Esophagus squamous epithelium (tissue), 5 donors: Measurements from ENCODE around the gene LBHD2. TPM values are rescaled to one million over a fixed set of nuclear protein-coding genes. Genes with fewer than 3 reads are reported as not detected.

Source experiments
- DNase-seq: peaks from one replicate; lab custom pipeline; 2025; lab: John Stamatoyannopoulos, UW
- H3K27ac ChIP-seq, 4 donors: fragments of 200-600 bp; sonication (generic); one replicate each; pipeline ENCODE4 v1.5.1; 2016 to 2019; ENCODE audit warnings: mild to moderate bottlenecking in 1 of 4
- H3K27me3 ChIP-seq, 4 donors: fragments of 200-600 bp; sonication (generic); 1 replicate in 3 of 4; 2 replicates in 1 of 4; pipeline versions ENCODE4 v1.5.1 to v1.6.0; 2017 to 2021; ENCODE audit warnings: antibody characterized with exemption in 1 of 4
- H3K36me3 ChIP-seq, 3 donors: fragments of 200-600 bp; sonication (generic); one replicate each; pipeline ENCODE4 v1.5.1; 2016 to 2019
- H3K4me1 ChIP-seq, 3 donors: fragments of 200-600 bp; sonication (generic); one replicate each; pipeline ENCODE4 v1.5.1; 2017 to 2019
- H3K4me3 ChIP-seq, 4 donors: fragments of 200-600 bp; sonication (generic); 1 replicate in 3 of 4; 2 replicates in 1 of 4; pipeline ENCODE4 v1.5.1; 2016 to 2019; ENCODE audit warnings: mild to moderate bottlenecking in 2 of 4, moderate library complexity in 1 of 4
- H3K9me3 ChIP-seq, 3 donors: fragments of 200-600 bp; sonication (generic); one replicate each; pipeline ENCODE4 v1.5.1; 2016 to 2019
- POLR2A ChIP-seq, 4 donors: fragments of 450-650 bp; IDR thresholded peaks; one replicate each; pipeline ENCODE4 v1.6.1; 2017; ENCODE audit warnings: antibody characterized with exemption in 4 of 4, mild to moderate bottlenecking in 4 of 4, moderate library complexity in 3 of 4
- WGBS, 2 donors: methylation state at CpG; one replicate each; pipeline ENCODE4 v1.1.5; 2018; 5-methylcytosine and 5-hydroxymethylcytosine counted together
- intact Hi-C: fragments of 100-400 bp; cut with DNase I; formaldehyde crosslinking; loops from one replicate; pipeline ENCODE4 v1.15.0; 2022
- total RNA-seq, 4 donors: library from RNA; depleted of rRNA; stranded (reverse); fragments of >200 nt; gene quantifications; one replicate each; pipeline ENCODE4 v1.1.0, GENCODE V29; 2016
- TF ChIP-seq, protein P1 (sequence below), 6 experiments: fragments of 450-650 bp in 4 of 6; fragments of 200-600 bp in 2 of 6; sonication (generic) in 2 of 6; IDR thresholded peaks; one replicate each; pipeline ENCODE4 v1.5.1; 2016 to 2019; ENCODE audit warnings: antibody characterized with exemption in 6 of 6, mild to moderate bottlenecking in 4 of 6, moderate library complexity in 4 of 6
- donor health status: DM: yes; HTN: yes; CAD: no.

LBHD2 gene
- total RNA-seq, 4 donors from 2014 or later: 1.1 TPM; not detected in 3

DNA sequence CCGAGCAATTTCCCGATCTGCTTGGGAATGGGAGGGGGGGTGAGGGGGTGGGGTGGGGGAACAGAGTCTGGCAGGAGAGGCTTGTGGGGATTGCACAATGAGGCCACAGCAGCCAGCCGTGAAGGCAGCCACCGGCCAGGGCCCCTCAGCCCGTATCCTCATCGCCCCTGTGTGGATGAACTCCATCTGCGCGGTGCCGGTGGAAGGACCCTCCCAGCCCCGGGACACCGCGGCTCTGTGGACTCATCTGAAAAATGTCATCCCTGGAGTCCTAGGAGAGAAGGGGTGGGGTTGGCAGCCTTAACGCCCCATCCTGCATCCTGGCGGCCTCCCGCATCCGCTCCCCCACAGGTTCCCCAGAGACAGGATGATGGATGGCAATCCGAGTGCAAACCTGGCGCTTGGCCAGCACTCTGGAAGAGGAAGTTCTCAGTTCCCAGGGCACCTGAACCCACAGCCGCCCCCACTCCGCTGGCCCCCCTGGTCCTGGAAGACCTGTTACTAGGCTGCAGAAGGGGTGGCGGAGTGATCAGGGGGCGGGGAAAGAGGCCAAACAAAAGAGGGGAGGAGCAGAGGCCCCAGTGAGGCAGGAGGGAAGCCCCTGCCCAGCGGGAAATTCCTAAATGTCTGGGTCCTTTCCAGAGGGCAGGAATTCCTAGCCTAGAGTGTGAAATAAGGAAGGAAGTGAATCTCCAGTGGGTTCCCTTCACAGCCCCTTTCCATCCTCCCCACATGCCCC lies 38.0 kb downstream of the LBHD2 start:
- H3K4me1 ChIP-seq: peaks cover 56 to 86% (median 75%) of the 10 kb centered on the region in 3 donors
- TF ChIP-seq, protein P1, sequence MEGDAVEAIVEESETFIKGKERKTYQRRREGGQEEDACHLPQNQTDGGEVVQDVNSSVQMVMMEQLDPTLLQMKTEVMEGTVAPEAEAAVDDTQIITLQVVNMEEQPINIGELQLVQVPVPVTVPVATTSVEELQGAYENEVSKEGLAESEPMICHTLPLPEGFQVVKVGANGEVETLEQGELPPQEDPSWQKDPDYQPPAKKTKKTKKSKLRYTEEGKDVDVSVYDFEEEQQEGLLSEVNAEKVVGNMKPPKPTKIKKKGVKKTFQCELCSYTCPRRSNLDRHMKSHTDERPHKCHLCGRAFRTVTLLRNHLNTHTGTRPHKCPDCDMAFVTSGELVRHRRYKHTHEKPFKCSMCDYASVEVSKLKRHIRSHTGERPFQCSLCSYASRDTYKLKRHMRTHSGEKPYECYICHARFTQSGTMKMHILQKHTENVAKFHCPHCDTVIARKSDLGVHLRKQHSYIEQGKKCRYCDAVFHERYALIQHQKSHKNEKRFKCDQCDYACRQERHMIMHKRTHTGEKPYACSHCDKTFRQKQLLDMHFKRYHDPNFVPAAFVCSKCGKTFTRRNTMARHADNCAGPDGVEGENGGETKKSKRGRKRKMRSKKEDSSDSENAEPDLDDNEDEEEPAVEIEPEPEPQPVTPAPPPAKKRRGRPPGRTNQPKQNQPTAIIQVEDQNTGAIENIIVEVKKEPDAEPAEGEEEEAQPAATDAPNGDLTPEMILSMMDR (IDR thresholded peaks at IDR 0.05): no peak
- no peak for TF ChIP-seq POLR2A (IDR thresholded peaks at IDR 0.05)
- H3K27me3 ChIP-seq: peaks cover 0 to 32% (median 0%) of the 10 kb centered on the region in 4 donors
- intact Hi-C loops: no loop called here
- DNase-seq: no peak
- H3K36me3 ChIP-seq: no peaks in the 10 kb centered on the region
- H3K4me3 ChIP-seq: peak overlapping the region in 3 of 4 donors; percentile 57 to 85 (median 66)
- H3K9me3 ChIP-seq: no peaks in the 10 kb centered on the region
- WGBS, 2 donors: 0 to 8% methylated on average over 2 to 13 of the region's 23 CpGs
- peak overlapping the region; percentile 84 to 96 (median 92) for H3K27ac ChIP-seq

GRCh38 chr14:103122585-103122946 lies 38.6 kb downstream of the LBHD2 start:
- Histone ChIP-seq H3K4me3 (peak overlapping the region; percentile 57 to 85 (median 62)), H3K27me3 (peaks cover 0 to 32% (median 0%) of the 10 kb centered on the region in 4 donors), H3K36me3 (no peaks in the 10 kb centered on the region), H3K9me3 (no peaks in the 10 kb centered on the region), H3K27ac (peak overlapping the region; percentile 84 to 96 (median 92)), H3K4me1 (peaks cover 60 to 90% (median 78%) of the 10 kb centered on the region in 3 donors)
- DNase-seq: no peak
- WGBS, 2 donors: 22 to 53% methylated on average over 3 to 8 of the region's 15 CpGs
- TF ChIP-seq, protein P1 (IDR thresholded peaks at IDR 0.05): peak in 1 of 6 experiments; percentile 16
- no peak for TF ChIP-seq POLR2A (IDR thresholded peaks at IDR 0.05)
- intact Hi-C loops: no loop called here

GRCh38 chr14:103122947-103123633 lies 39.1 kb downstream of the LBHD2 start, which contains the start of gene TNFAIP2:
TNFAIP2 (plus strand) TSS chr14:103123461; CDS start chr14:103126458, 2,997 bp downstream.
- no peak for DNase-seq
- Histone ChIP-seq H3K4me1 (peaks cover 65 to 93% (median 83%) of the 10 kb centered on the region in 3 donors), H3K9me3 (no peaks in the 10 kb centered on the region), H3K36me3 (no peaks in the 10 kb centered on the region), H3K27ac (peak within 1 kb of the TSS; percentile 84 to 96 (median 92)), H3K4me3 (peak within 1 kb of the TSS; percentile 57 to 85 (median 62)), H3K27me3 (peaks cover 0 to 32% (median 0%) of the 10 kb centered on the region in 4 donors)
- WGBS, 2 donors: no CpG with 5 or more reads among the region's 74 CpGs
- TF ChIP-seq POLR2A (IDR thresholded peaks at IDR 0.05): peak in 2 of 4 donors; percentile 54 to 65
- TF ChIP-seq, protein P1 (IDR thresholded peaks at IDR 0.05): no peak
- intact Hi-C loops: no loop called here

GRCh38 chr14:103123634-103124500 lies 39.9 kb downstream of the LBHD2 start:
- no peak for DNase-seq
- H3K9me3 ChIP-seq: no peaks in the 10 kb centered on the region
- peak overlapping the region; percentile 84 to 96 (median 92) for H3K27ac ChIP-seq
- intact Hi-C loops: no loop called here
- H3K27me3 ChIP-seq: peaks cover 0 to 32% (median 0%) of the 10 kb centered on the region in 4 donors
- peaks cover 73 to 93% (median 83%) of the 10 kb centered on the region in 3 donors for H3K4me1 ChIP-seq
- TF ChIP-seq, protein P1 (IDR thresholded peaks at IDR 0.05): peak in 4 of 6 experiments; percentile 14 to 35 (median 22)
- no peak for TF ChIP-seq POLR2A (IDR thresholded peaks at IDR 0.05)
- no peaks in the 10 kb centered on the region for H3K36me3 ChIP-seq
- WGBS, 2 donors: 74% methylated on average over 6 of the region's 48 CpGs; no CpG with 5 or more reads in 1 of the 2 donors
- H3K4me3 ChIP-seq: peak overlapping the region; percentile 57 to 85 (median 62)
